Esophagus (tissue), 2 donors: ENCODE data around the gene COL25A1. TPM values are rescaled to one million over a fixed set of nuclear protein-coding genes. Genes with fewer than 3 reads are reported as not detected.

ENCODE experiments used
- H3K27ac ChIP-seq, 2 donors: one replicate each; pipeline ENCODE4 v1.5.1; 2013; ENCODE audit warnings: low read depth in 2 of 2, mild to moderate bottlenecking in 2 of 2, inconsistent platforms in 1 of 2, low read length in 1 of 2, moderate library complexity in 1 of 2
- H3K27me3 ChIP-seq, 2 donors: one replicate each; pipeline ENCODE4 v1.6.1; 2013; ENCODE audit warnings: low read length in 2 of 2, control low read depth in 1 of 2, mild to moderate bottlenecking in 1 of 2; ENCODE audit not compliant: insufficient read depth in 2 of 2, control insufficient read depth in 1 of 2
- H3K36me3 ChIP-seq, 2 donors: one replicate each; pipeline ENCODE4 v1.6.1; 2013; ENCODE audit warnings: low read length in 1 of 2; ENCODE audit not compliant: control insufficient read depth in 2 of 2, insufficient read depth in 2 of 2
- H3K4me1 ChIP-seq, 2 donors: one replicate each; pipeline ENCODE4 v1.6.1; 2013; ENCODE audit warnings: low read length in 1 of 2; ENCODE audit not compliant: control insufficient read depth in 2 of 2, insufficient read depth in 2 of 2
- H3K4me3 ChIP-seq, 2 donors: one replicate each; pipeline ENCODE4 v1.5.1; 2013; ENCODE audit warnings: low read length in 2 of 2, mild to moderate bottlenecking in 2 of 2, low read depth in 1 of 2, moderate library complexity in 1 of 2
- H3K9me3 ChIP-seq, 2 donors: one replicate each; pipeline ENCODE4 v1.6.1; 2013; ENCODE audit warnings: mild to moderate bottlenecking in 2 of 2, low read depth in 1 of 2, low read length in 1 of 2, moderate library complexity in 1 of 2; ENCODE audit not compliant: control insufficient read depth in 2 of 2, insufficient read depth in 1 of 2
- WGBS, 2 donors: extraction: QIAGEN DNeasy Blood & Tissue Kit; methylation state at CpG; one replicate each; pipeline ENCODE4 v1.1.7; 2013; 5-methylcytosine and 5-hydroxymethylcytosine counted together
- polyA plus RNA-seq, 2 donors: library from polyadenylated mRNA; stranded (reverse); fragments of 200-250 nt; gene quantifications; one replicate each; pipeline ENCODE4 v1.2.3, GENCODE V29; 2013
- donor health status: healthy with polysubstance abuse.
- donor health status: Bipolar disorder and iron deficiency.

Gene COL25A1
- polyA plus RNA-seq, 2 donors, result 0.02 to 0.06 TPM

DNA sequence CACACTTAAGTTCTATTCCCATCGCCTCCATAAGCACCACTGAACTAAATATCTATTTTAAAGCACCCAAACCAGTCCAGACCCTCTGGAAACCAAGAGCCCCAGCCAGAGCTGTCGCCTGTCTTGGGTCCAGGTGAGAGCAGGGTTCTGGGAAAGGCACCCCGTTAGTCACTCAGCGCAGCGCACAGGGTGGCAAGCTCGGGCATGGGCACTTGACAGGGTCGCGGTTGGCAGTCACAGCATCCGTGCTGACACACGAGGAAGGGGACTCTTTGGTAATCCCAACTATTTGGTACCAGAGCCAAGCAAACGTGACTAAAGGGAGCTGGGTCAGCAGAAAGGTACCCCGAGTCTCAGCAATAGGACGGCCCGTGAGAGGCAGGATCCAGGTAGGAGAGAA is 515.4 kb downstream of the COL25A1 start:
- no peaks in the 10 kb centered on the region for H3K36me3 ChIP-seq
- no peaks in the 10 kb centered on the region for H3K27me3 ChIP-seq
- H3K9me3 ChIP-seq, result no peaks in the 10 kb centered on the region
- 90 to 92% methylated on average over 14 of the region's 14 CpGs for WGBS, 2 donors
- no peaks in the 10 kb centered on the region for H3K4me1 ChIP-seq
- no peak overlapping the region for H3K4me3 ChIP-seq
- no peak overlapping the region for H3K27ac ChIP-seq

DNA sequence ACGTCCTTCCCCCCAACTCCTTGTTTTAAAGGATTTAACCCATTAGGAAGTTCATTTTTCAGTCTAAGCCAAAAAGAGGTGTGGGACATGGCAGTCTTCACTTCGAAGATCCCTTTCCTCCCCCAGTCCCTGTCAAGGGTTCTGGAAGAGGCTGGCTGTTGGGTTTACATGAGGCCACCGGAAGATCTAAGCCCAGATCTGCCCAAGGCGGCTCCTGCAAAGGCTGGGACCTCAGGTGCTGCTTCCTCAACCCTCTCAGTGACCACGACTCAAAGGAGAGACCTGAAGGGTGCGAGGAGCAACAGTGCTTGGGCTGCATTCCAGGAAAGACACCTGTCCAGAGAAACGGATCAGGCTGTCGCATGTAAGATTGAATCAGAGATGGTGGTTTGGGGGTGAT is 516.1 kb downstream of the COL25A1 start:
- no peak overlapping the region for H3K4me3 ChIP-seq
- H3K36me3 ChIP-seq, result no peaks in the 10 kb centered on the region
- 82 to 83% methylated on average over 8 of the region's 8 CpGs for whole genome bisulfite sequencing, 2 donors
- H3K27me3 ChIP-seq, result no peaks in the 10 kb centered on the region
- no peaks in the 10 kb centered on the region for H3K9me3 ChIP-seq
- H3K27ac ChIP-seq, result no peak overlapping the region
- no peaks in the 10 kb centered on the region for H3K4me1 ChIP-seq

DNA sequence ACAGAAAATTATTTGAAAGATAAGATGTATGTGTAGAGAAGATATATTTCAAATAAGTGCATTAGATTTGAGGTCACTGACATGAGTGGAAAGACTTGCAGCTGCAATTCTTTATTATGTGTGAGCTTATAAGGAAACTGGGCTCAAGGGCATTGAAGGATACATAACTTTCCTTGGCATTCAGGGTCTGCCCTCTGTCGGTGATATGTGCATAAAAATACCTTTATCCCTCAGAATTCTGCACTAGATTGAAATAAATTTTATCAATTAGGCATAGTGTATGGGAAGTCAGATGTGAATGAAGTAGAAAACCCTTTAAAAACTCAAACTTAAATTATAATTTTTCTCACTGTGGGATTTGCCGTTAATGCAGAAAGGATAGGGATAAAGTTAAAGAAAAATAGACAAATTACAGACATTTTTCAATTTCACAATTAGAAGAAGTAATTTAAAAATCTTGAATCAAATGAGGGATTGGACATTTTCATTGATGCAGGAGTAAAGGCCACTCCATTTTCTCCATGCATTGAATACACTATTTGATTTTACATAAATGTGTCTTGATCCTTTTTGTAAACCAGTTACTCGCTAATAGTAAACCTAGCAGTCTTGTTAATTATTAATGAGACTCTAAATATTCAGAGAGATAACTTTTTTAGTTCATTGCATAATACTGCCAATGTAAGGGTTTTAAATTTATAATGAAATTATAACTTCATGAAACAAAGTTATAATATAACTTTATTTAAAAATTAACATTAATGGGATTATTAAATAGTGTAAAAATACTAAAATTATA is 518.6 kb downstream of the COL25A1 start:
- H3K36me3 ChIP-seq, result no peaks in the 10 kb centered on the region
- H3K9me3 ChIP-seq, result no peaks in the 10 kb centered on the region
- H3K27me3 ChIP-seq, result no peaks in the 10 kb centered on the region
- H3K27ac ChIP-seq, result no peak overlapping the region
- H3K4me3 ChIP-seq, result no peak overlapping the region
- H3K4me1 ChIP-seq, result no peaks in the 10 kb centered on the region
- whole genome bisulfite sequencing, 2 donors, result 49 to 61% methylated on average over 3 of the region's 3 CpGs

DNA sequence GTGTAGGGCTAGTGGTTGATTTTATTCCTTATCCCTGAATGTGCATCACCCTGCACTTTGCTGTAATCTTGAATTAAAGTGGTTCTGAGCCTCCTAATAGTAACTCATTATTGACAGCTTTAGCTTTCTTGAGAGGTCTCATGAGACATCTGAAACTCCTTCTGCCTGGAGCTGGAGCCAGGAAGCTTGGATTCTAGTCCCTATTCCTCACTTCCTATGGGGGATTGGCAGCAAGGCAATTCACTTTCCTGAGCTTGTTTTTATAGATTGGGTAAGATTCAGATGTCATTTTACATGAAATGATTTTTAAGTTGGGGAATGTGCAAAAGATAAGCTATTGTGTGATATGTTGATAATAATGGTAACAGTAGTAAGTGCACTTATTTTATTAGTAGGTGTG is 522.5 kb downstream of the COL25A1 start:
- Histone ChIP-seq H3K4me1 (no peaks in the 10 kb centered on the region), H3K27ac (no peak overlapping the region), H3K4me3 (no peak overlapping the region), H3K27me3 (no peaks in the 10 kb centered on the region), H3K36me3 (no peaks in the 10 kb centered on the region), H3K9me3 (no peaks in the 10 kb centered on the region)

DNA sequence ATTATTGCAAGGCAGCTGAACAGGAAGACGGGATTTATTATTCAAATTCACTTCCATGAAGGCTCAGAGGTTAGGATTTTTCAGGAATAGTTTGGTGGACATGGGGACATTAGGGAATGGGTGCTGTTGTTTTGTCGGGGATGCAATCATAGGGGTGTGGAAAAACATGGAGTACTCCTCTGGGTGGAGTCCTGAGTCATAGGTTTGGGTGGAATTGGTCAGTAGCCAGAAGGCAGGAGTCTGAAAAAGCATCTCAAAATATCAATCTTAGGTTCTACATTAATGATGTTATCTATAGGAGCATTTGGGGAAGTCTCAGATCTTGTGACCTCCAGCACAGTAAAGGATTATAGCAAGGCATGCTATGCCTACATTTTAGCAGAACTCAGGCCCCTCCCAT is 525.1 kb downstream of the COL25A1 start:
- no peaks in the 10 kb centered on the region for H3K27me3 ChIP-seq
- 73 to 88% methylated on average over 2 of the region's 2 CpGs for WGBS, 2 donors
- no peak overlapping the region for H3K4me3 ChIP-seq
- no peaks in the 10 kb centered on the region for H3K9me3 ChIP-seq
- no peaks in the 10 kb centered on the region for H3K4me1 ChIP-seq
- no peak overlapping the region for H3K27ac ChIP-seq
- H3K36me3 ChIP-seq, result no peaks in the 10 kb centered on the region

DNA sequence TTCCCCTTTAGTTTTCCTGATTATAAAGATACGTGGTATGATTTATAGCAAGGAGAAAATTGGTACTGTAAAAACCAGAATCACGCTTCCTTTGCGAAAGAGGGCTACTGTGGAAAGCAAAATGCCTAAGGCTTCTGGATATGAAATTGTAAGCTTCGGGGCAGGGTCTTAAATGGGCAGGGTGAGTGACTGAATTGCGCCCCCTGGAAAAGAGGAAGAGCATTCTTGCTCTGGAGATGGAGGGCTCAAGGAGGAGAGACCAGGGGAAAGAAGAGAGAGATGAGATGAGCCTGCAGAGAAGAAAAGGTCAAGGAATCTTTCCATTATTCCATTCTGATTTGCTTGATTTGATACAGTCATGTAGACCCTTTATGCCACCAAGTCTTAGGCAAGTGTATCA is 526.5 kb downstream of the COL25A1 start:
- H3K9me3 ChIP-seq, result no peaks in the 10 kb centered on the region
- no peaks in the 10 kb centered on the region for H3K4me1 ChIP-seq
- no peaks in the 10 kb centered on the region for H3K36me3 ChIP-seq
- 83 to 87% methylated on average over 5 of the region's 5 CpGs for WGBS, 2 donors
- no peak overlapping the region for H3K4me3 ChIP-seq
- no peaks in the 10 kb centered on the region for H3K27me3 ChIP-seq
- no peak overlapping the region for H3K27ac ChIP-seq

DNA sequence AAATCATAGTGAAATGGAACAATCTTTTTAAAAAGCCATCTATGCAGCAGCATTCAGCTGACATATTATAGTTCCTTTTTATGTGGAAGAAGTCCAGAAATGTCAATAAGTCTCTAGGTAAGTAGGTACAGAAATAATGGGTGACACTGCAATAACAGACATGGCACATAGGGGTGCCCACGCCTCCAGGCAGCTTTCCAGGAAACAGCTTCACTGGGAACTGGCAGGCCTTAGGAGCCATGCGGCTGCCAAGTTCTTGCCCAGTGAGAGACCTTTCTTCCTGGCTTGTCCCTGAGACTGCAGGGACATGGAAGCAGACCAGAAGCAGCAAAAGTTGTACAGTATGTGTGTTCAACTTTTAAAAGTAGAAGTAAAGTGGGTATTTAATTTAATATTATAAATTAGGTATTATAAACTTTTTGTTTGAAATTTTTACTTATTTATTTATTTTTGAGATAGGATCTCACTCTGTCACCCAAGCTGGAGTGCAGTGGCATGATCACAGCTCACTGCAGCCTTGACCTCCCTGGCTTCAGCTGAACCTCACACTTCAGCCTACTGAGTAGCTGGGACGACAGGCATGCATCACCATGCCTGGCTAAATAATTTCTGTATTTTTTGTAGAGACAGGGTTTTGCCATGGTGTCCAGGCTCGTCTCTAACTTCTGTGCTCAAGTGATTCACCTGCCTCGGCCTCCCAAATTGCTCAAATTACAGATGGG is 527.5 kb downstream of the COL25A1 start:
- no peaks in the 10 kb centered on the region for H3K9me3 ChIP-seq
- WGBS, 2 donors, result 59 to 63% methylated on average over 5 of the region's 5 CpGs
- no peaks in the 10 kb centered on the region for H3K36me3 ChIP-seq
- no peaks in the 10 kb centered on the region for H3K4me1 ChIP-seq
- H3K4me3 ChIP-seq, result no peak overlapping the region
- no peak overlapping the region for H3K27ac ChIP-seq
- H3K27me3 ChIP-seq, result no peaks in the 10 kb centered on the region

DNA sequence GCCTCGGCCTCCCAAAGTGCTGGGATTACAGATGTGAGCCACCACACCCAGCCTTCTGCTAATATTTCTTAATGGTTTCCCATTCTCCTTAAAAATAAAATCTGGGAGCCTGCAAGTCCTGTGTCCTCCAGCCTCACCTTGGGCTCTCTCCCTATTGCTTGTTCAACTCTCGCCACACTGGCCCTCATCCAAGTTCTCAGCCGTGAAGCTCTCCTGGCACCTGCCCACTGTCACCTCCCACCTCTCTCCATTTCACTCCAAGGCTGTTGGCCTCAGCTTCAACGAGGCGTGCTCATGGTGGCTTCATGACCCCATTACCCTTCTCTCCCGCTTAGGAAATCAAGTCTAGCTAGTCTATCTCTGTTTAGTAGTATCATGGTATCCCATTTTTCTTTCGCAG is 530.1 kb downstream of the COL25A1 start:
- H3K36me3 ChIP-seq, result no peaks in the 10 kb centered on the region
- no peaks in the 10 kb centered on the region for H3K27me3 ChIP-seq
- no peaks in the 10 kb centered on the region for H3K9me3 ChIP-seq
- no peaks in the 10 kb centered on the region for H3K4me1 ChIP-seq
- H3K4me3 ChIP-seq, result no peak overlapping the region
- 84 to 86% methylated on average over 7 of the region's 7 CpGs for WGBS, 2 donors
- H3K27ac ChIP-seq, result no peak overlapping the region

DNA sequence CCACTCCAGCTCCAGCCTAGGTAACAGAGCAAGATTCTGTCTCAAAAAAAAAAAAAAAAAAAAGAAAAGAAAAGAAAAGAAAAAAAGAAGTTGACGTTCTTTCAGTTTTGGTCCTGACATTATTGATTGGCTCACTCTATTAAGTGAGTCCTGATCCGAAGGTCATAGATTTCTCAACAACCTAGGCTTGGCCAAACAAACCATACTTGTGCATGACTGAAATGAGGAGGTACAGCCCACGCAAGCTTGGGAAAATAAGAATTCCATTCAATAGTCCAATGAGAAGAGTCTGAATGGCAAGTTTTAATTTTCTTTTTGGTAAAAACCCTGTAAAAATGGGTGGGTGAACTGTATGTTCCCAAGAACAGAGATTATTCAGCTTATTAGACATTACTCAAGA is 536.4 kb downstream of the COL25A1 start:
- peaks cover 0 to 5% of the 10 kb centered on the region in 2 donors for H3K4me1 ChIP-seq
- WGBS, 2 donors, result 77 to 87% methylated on average over 3 of the region's 3 CpGs
- H3K9me3 ChIP-seq, result no peaks in the 10 kb centered on the region
- no peak overlapping the region for H3K4me3 ChIP-seq
- no peak overlapping the region for H3K27ac ChIP-seq
- peaks cover 0 to 3% of the 10 kb centered on the region in 2 donors for H3K27me3 ChIP-seq
- H3K36me3 ChIP-seq, result no peaks in the 10 kb centered on the region

DNA sequence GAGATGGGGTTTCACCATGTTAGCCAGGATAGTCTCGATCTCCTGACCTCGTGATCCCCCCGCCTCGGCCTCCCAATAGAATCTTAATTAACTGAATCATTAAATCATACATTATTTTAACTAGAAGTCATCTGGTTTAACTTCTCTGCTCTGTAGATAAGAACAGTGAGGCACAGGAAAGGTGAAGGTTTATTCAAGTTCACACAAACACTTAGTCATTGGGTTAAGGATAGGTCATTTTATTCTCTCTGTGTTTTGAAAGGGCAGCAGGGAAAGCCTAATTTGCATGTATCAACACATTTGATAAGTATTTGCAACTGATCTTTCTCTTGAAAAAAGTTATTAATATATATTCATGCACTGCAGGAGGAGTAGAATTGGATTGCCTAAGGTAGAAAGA is 538.5 kb downstream of the COL25A1 start:
- H3K36me3 ChIP-seq, result no peaks in the 10 kb centered on the region
- no peak overlapping the region for H3K27ac ChIP-seq
- peaks cover 0 to 5% of the 10 kb centered on the region in 2 donors for H3K4me1 ChIP-seq
- peaks cover 0 to 3% of the 10 kb centered on the region in 2 donors for H3K27me3 ChIP-seq
- 94 to 99% methylated on average over 4 of the region's 4 CpGs for WGBS, 2 donors
- H3K9me3 ChIP-seq, result no peaks in the 10 kb centered on the region
- no peak overlapping the region for H3K4me3 ChIP-seq
